Measurements from ENCODE around the gene TFPT.
A peak's percentile ranks its signal among the peaks of the same experiment; 100 is the strongest.
"Not testable (repeated sequence)": the region's sequence is repeated elsewhere in the genome, so short reads cannot be mapped to it uniquely, and the experiment has no call there.

The TFPT gene

GRCh38 chr19:54099190-54099902, 16.1 kb downstream of the TFPT start:
- no peak for TF ChIP-seq CTCF (IDR thresholded peaks at IDR 0.05; ENCODE audit: control insufficient read depth, insufficient read depth, low read depth, low read length, missing control alignments)
- no peak for DNase-seq (ENCODE audit: low read depth)
- H3K4me3 ChIP-seq (ENCODE audit: control insufficient read depth, low read depth, low read length): no peak overlapping the region

GRCh38 chr19:54096617-54097106, 18.8 kb downstream of the TFPT start:
- DNase-seq (ENCODE audit: low read depth): peak; percentile 16
- peak overlapping the region; percentile 45 for H3K4me3 ChIP-seq (ENCODE audit: control insufficient read depth, low read depth, low read length)
- peak; percentile 60 for TF ChIP-seq CTCF (IDR thresholded peaks at IDR 0.05; ENCODE audit: control insufficient read depth, insufficient read depth, low read depth, low read length, missing control alignments)

GRCh38 chr19:54095859-54096616, 19.4 kb downstream of the TFPT start:
- H3K4me3 ChIP-seq (ENCODE audit: control insufficient read depth, low read depth, low read length): peak overlapping the region; percentile 34
- DNase-seq (ENCODE audit: low read depth): not testable (repeated sequence)

GRCh38 chr19:54095136-54095858, 20.2 kb downstream of the TFPT start:
- DNase-seq (ENCODE audit: low read depth): no peak
- no peak for TF ChIP-seq CTCF (IDR thresholded peaks at IDR 0.05; ENCODE audit: control insufficient read depth, insufficient read depth, low read depth, low read length, missing control alignments)
- peak overlapping the region; percentile 34 for H3K4me3 ChIP-seq (ENCODE audit: control insufficient read depth, low read depth, low read length)

- no peak overlapping the region for H3K4me3 ChIP-seq (ENCODE audit: control insufficient read depth, low read depth, low read length)
- no peak for TF ChIP-seq CTCF (IDR thresholded peaks at IDR 0.05; ENCODE audit: control insufficient read depth, insufficient read depth, low read depth, low read length, missing control alignments)
- no peak for DNase-seq (ENCODE audit: low read depth)
Measured at GRCh38 chr19:54094426-54095000, 20.9 kb downstream of the TFPT start.

- TF ChIP-seq CTCF (IDR thresholded peaks at IDR 0.05; ENCODE audit: control insufficient read depth, insufficient read depth, low read depth, low read length, missing control alignments): no peak
- no peak for DNase-seq (ENCODE audit: low read depth)
- no peak overlapping the region for H3K4me3 ChIP-seq (ENCODE audit: control insufficient read depth, low read depth, low read length)
Measured at GRCh38 chr19:54084410-54084809, 31.0 kb downstream of the TFPT start.
